Pons (tissue), 1 donor: ENCODE measurements around the gene ZG16.
"Not testable (repeated sequence)": the region's sequence is repeated elsewhere in the genome, so short reads cannot be mapped to it uniquely, and the experiment has no call there.

Source experiments
- DNase-seq: peaks from one replicate; pipeline ENCODE4 v3.0.0-alpha.2; 2016; ENCODE audit warnings: low spot score

Gene ZG16

DNA sequence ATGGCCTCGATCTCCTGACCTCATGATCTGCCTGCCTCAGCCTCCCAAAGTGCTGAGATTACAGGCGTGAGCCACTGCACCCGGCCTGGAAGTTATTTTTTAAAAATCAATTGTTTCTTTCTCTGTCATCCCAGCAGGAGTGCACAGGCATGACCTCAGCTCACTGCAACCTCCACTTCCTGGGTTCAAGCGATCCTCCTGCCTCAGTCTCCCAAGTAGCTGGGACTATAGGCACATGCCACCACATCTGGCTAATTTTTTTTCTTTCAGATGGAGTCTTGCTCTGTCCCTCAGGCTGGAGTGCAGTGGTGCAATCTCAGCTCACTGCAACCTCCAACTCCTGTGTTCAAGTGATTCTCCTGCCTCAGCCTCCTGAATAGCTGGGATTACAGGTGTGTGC, 9.1 kb downstream of the ZG16 start:
- DNase-seq, result not testable (repeated sequence)

DNA sequence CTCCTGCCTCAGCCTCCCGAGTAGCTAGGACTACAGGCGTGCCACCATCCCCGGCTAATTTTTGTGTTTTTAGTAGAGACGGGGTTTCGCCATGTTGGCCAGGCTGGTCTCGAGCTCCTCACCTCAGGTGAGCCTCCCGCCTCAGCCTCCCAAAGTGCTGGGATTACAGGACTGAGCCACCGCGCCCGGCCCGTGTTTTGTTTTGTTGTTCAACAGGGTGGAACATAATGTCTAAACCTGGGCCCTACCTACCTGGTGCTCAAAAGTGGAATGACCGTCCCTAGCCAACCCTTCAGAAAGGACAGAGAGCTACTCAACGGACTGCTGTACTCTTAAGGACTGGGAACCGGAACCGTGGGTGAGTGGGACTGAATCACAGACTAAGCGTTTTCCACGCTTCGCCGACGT, 11.7 kb downstream of the ZG16 start:
- no peak for DNase-seq

DNA sequence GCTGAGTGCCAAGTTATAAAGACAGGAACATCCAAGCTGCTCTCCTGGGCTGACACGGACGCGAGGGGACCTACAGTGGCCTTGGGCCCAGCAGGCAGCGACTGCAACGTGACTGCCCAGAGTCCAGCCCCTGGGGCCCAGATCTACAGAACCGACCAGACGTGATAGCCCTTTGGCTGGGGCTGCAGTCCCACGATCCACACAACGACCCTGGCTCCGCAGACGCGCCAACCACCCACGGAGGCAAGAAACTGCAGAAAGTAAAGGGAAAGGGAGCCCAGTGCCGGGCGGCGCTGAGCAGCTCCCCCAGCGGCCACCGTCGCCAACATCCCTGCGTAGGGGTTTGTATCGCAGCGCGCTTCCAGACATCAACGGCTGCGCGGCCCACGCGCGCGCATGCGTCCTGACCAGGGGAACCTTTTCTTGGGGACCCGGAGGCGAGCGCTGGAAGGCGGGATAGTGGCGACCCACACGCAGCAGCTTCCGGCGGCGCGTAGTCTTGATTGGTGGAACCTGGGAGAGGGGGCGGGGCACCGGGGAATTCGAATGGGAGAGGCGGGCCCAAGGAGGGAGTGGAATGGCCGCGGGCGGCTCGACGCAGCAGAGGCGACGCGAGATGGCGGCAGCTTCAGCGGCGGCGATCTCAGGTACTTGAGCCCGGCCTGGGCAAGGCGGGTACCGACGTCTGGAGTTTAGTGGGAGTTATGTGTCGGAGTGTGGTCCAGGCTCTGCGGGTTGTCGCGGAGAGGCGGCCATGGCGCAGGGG, 12.3 kb downstream of the ZG16 start, which contains the start of gene KIF22:
TSS of gene KIF22 (plus strand) at position 569 of the 766 bp plus-strand sequence. CDS start at position 578, 9 bp downstream.
- peak; percentile 98 for DNase-seq

DNA sequence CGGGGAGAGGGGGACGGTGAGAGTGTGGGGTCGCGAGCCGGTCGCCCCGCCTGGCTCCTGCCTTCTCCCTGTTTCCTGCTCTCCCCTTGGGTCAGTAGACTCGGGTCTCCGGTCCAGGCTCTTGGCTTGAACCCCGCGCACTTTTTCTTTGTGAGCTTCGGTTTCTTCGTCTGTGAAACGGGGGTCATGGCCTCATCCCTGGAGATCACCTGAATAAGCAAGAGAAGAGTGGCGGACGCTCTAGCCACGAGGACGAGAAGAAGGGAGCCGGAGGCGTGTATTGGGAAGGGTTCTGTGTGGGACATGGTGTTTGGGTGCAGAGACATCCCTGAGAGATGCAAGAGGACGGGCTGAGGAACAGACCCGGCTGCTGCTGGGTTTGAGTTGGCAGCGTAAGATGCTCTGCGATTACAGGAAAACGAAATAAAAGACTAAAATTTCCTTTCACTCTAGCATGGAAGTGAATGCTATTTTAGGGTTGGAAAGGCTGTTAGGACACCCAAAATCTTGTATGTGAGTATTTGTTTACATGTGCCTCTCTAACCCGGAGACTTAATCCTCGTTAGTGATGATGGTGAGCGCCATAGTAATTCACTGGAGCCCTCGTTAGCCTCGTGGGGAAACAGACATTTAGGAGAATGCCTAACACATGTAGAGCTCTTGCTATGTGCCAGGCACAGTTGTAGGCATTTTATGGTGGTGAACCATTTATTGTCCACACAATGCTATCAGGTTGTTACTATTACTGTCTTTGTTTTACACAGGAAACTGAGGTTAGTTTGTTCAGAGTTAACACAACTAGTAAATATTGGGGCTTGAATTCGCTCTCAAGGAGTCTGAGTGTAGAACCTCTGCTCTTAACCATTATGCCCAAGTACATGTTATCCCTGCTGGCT, 13.1 kb downstream of the ZG16 start:
- DNase-seq, result no peak

- DNase-seq, result no peak
Measured at GRCh38 chr16:29791845-29792807, 14.1 kb downstream of the ZG16 start.

DNA sequence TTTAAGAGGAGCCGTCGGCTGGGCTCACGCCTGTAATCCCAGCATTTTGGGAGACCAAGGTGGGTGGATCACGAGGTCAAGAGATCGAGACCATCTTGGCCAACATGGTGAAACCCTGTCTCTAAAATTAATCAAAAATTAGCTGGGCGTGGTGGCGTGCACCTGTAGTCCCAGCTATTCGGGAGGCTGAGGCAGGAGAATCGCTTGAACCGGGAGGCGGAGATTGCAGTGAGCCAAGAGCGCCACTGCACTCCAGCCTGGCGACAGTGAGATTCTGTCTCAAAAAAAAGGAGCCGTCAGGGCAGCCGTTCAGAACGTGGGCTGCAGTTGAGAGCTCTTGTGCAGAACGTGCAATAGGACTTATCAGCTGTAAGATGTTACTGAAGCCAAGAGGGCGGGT, 15.1 kb downstream of the ZG16 start:
- not testable (repeated sequence) for DNase-seq

DNA sequence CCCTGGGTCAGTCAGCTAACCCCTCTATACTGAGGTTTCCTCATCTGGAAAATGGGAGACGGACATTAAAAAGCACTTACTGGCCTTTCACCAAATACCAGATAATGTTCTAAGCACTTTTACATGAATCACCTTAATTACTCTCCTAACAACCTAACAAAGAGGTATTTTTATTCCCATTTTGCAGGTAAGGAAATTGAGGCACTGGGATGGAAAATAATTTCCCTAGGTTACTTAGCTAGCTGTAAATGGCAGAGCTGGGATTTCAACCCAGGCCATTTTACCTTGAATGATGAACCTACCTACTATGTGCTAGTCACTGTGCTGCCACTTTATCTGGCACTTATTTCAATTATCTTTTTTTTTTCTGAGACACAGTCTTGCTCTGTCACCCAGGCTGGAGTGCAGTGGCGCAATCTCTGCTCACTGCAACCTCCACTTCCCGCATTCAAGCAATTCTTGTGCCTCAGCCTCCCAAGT, 16.2 kb downstream of the ZG16 start:
- no peak for DNase-seq

GRCh38 chr16:29802416-29802935, 24.4 kb downstream of the ZG16 start:
- DNase-seq, result no peak

DNA sequence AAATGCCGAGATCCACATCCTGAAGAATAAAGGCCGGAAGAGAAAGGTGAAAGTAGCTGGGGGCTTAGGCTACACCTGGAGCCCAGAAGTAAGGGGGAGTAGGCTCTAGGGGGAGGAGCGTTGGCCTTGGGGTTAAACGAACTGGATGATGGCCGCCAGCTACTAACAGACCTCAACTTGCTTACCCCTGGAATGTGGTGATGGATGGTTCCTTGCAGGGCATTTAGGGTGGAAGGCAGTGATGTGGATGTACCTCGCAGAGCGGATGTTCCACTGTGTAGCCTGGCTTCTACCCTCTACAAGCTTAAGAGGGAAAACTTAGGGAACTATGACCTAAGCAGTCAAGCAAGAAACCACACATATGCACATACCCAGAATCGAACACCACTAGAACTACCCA, 26.0 kb downstream of the ZG16 start:
- DNase-seq, result no peak

GRCh38 chr16:29804455-29805231, 26.6 kb downstream of the ZG16 start:
- no peak for DNase-seq

DNA sequence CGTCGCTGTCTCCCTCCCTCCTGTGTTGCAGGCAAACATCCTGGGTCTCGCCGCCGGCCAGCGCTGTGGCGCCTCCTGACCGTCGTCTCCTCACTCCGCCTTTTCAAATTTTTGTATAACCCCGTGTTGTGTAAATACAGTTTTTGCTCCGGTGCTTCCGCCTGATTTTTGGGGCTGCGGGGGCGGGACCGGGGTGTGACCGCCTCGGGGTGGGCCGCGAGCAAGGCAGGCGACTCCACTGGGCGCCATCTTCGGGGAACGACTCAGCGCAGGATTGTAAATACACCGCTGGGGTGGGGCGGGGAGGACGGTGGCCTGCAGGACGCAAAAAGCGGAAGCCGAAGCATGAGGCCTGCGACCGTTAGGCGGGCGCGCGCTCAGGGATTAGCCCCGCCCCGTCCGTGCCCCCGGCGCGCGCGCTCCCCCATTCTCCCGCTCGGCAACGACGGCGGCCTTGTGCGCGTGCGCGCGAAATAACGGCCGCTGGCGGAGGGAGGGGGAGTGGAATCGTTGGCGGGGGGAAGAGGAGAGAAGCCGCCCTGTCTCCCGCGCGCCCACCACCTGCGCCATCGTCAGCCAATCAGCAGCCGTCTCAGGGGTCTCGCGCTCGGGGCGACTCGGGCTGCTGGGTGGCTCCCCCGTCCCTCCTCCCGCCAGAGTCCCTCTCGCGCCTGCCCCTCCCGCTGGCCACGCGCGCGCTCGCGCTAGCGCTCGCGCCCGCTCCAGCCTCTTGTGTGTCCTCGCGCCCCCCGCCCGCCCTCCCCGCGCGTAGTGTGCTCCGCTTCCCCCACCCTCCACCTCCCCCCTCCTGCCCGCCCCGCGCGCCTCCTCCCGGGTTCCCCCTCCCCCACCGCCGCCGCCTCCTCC, 27.4 kb downstream of the ZG16 start:
- peak; percentile 94 for DNase-seq

DNA sequence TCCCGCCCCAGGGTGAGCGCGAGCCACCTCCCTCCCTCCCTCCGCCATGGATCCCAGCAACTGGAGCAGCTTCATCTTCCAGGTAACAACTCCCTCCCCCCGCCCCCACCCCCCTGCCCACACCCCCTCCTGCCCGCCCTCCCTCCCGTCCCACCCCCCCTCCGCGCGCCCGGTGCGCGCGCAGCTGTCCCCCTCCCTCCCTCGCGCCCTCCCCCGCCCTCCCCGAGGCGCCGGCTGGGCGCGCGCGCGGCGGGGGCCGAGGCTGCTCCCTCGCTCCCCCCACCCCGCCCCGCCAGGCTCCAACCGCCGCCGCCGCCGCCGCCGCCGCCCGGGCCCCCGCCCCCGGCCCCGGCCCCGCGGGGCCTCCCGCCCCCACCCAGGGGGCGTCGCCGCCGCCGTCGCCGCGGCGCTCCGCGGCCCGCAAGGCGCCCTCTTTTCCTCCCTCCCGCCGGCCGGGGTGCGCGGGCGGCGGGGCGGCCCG, 28.1 kb downstream of the ZG16 start, which contains the start of gene MAZ:
TSS of gene MAZ (plus strand) at position 431 of the 481 bp plus-strand sequence. CDS start 173 bp downstream, outside the sequence.
- no peak for DNase-seq

- no peak for DNase-seq
Measured at GRCh38 chr16:29806641-29807425, 28.8 kb downstream of the ZG16 start.

- peak; percentile 87 for DNase-seq
Measured at GRCh38 chr16:29807426-29808218, 29.6 kb downstream of the ZG16 start.

- no peak for DNase-seq
Measured at GRCh38 chr16:29808219-29808900, 30.3 kb downstream of the ZG16 start.

DNA sequence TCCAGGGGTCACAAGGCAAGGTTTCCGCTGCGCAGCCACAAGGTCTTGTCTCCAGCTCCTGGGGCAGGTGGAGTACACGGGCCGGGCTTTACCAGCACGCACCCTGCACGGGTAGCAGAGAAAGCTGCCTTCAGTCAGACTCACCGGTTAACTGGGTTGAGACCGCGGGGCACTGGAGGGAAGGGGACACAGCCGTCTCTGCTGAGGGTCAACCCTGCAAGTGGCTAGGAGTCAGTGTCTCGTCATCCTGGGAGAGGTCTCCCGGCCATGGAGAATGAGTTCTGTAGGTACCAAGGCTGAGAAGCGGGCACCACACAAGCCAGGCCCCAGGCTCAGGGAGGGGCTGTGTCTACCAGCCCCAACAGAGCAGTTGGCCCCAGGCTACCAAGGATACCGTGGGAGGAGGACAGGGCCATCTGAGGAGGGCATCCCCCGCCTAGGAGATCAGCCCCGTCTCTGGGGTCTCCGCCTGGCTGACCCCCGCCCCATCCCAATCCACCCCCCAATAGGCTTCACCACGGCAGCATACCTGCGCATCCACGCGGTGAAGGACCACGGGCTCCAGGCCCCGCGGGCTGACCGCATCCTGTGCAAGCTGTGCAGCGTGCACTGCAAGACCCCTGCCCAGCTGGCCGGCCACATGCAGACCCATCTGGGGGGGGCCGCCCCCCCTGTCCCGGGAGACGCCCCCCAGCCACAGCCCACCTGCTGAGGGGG, 31.1 kb downstream of the ZG16 start:
- no peak for DNase-seq
